GM19438 (cell line): ENCODE data around the gene HK3.

Source experiments
- ATAC-seq: cut with Tn5 transposase; IDR thresholded peaks from one replicate; pipeline ENCODE4 v1.9.1; 2021; ENCODE audit warnings: low read depth; ENCODE audit not compliant: unreplicated experiment

The HK3 gene, protein sequence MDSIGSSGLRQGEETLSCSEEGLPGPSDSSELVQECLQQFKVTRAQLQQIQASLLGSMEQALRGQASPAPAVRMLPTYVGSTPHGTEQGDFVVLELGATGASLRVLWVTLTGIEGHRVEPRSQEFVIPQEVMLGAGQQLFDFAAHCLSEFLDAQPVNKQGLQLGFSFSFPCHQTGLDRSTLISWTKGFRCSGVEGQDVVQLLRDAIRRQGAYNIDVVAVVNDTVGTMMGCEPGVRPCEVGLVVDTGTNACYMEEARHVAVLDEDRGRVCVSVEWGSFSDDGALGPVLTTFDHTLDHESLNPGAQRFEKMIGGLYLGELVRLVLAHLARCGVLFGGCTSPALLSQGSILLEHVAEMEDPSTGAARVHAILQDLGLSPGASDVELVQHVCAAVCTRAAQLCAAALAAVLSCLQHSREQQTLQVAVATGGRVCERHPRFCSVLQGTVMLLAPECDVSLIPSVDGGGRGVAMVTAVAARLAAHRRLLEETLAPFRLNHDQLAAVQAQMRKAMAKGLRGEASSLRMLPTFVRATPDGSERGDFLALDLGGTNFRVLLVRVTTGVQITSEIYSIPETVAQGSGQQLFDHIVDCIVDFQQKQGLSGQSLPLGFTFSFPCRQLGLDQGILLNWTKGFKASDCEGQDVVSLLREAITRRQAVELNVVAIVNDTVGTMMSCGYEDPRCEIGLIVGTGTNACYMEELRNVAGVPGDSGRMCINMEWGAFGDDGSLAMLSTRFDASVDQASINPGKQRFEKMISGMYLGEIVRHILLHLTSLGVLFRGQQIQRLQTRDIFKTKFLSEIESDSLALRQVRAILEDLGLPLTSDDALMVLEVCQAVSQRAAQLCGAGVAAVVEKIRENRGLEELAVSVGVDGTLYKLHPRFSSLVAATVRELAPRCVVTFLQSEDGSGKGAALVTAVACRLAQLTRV

DNA sequence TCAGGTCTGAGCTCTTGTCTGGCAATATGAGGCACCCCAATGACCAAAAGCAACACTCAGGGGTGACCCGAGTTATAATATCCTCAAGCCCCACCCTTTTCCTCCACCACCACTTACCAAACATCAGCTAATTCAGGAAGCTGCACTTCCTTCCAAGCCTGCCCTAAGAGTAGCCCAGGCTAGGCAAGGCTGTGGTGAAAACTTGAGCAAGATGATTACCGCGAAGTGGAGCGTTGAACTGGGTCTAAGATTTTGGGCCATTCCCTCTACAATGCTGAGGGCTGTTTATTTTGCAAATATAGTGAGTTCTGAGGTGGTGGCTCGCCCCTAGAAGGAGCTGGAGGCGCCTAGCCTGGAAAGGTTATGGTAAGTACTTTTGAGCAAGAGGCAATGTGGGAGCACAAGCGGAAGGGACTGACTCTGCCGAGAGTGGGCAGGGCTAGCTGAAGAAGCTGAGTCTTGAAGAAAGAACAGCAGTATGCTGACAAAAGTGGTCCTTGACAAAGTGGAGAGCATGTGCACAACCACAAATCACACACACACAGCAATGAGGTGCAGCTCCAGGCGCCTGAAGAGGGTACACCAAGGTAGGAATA, at the start of gene HK3:
Gene HK3, minus strand, starts transcription at position 51 of the 596 bp plus-strand sequence. CDS start 3,187 bp downstream, outside the sequence.
- no peak for ATAC-seq

DNA sequence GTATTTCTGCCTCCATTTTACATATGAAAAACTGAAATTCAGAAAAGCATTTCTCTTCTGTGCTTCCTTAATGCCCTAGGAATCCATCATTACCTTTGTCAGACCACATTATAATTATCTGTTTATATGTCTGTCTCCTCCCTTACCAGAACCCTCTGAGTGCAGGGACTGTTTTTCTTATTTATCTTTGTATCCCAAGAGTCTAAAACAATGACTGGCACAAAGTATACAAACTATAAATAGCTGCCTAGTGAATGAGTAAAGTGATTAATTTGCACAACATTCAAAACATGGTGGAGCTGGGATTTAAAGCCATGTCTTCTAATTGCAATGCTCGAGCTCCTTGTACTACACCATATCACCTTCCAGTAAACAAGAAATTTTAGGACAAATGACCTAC, 49.3 kb upstream of the HK3 start:
- no peak for ATAC-seq

DNA sequence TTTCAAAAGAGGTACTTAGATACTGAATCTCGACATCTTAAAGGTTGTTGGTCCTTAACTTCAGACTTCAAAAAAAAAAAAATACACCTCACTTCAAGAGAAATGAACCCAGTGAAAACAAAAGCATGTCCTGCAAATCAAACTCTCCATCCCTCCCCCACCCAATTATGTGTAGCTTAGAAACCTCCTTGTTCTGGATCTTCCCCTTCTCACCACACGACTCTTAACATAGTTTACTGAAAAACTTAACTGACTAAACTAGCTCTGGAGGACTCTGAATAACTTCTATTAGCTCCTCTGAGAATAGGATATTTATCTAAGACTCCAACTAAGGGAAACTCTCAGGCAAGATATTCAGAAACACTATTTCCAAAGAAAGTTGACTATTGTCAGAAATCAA, 48.7 kb upstream of the HK3 start:
- no peak for ATAC-seq

DNA sequence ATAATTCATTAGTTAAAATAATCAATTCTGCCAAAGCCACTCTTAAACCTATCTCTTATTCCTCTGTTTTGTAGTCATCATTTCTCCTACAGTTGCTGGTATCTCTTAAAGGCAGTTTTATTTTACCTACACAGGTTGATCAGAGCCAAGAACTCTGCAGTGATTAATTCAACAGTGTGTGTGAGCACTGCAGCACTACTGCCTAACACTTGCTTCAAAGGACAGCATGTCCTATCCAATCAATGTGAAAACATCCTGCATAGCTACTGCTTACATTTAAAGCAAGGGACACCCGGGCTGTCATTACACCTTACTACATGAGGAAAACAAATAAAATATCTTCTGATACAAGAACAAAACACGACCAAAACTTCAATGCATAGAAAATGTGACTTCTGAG, 45.1 kb upstream of the HK3 start:
- ATAC-seq = no peak

DNA sequence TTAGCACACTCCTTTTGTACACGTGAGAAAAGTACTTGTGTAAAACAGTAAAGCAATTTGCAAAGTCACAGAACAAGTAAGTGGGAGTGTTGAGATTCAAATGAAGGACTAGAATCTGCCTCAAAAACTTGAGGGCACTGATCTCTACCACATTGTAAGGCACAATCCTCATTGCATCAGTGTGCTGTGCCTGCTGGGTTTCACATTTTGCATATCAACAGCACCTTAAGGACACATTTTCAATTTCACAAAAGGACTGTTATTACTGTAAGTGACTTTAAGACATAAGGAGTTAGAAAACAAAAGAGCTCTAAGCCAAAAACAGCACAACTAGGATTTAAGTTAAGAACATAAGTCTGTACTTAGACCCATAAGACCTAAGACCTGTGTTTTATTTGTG, 44.7 kb upstream of the HK3 start:
- no peak for ATAC-seq

DNA sequence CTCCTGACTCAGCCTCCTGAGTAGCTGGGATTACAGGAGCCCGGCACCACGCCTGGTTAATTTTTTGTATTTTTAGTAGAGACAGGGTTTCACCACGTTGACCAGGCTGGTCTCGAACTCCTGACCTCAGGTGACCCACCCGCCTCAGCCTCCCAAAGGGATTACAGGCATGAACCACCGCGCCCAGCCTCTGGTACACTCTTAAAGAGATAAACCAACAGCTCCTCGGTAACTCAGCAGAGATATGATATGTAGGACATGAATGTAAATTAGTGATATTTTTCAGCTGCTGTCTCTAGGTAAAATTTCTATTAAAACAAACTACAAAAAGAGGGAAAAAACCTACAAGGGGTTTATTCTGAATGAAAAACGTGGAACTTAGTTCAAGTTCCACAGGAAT, 42.8 kb upstream of the HK3 start:
- no peak for ATAC-seq

DNA sequence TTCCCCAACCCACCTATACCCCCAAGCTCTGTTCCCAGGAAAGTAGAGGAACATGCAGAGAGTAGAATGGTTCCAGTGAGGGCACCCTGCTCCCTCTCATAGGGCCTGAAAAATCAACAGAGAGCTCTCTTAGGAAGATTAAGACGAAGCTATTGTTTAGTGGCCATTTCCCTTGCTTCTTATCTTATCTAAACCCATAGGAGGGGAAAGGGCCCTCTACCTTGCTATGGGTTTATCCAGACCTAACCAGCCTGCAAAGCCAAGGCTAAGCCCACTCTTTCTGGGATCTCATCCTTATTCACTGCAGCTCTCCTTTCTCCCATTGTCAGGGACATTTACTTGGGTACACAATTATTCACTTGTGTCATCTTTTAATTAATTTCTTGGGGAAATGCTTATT, 39.3 kb upstream of the HK3 start:
- ATAC-seq = no peak

DNA sequence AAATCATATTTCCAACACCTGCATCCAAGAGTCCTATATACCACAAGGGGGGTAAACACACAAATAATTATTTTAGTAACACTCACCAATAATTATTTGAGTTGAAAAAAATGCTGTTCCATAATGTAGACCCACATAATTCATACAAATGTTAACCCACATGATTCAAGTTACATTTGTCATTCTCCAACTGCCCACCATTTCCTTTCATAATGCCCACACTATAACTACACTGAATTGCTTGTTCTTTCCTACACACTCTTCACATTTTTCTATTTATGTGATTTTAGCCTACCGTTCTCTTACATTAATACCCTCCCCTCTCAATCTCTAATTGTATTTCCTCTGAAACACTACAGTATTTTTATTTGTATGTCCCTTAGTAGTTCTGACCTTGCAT, 35.9 kb upstream of the HK3 start:
- ATAC-seq = no peak

DNA sequence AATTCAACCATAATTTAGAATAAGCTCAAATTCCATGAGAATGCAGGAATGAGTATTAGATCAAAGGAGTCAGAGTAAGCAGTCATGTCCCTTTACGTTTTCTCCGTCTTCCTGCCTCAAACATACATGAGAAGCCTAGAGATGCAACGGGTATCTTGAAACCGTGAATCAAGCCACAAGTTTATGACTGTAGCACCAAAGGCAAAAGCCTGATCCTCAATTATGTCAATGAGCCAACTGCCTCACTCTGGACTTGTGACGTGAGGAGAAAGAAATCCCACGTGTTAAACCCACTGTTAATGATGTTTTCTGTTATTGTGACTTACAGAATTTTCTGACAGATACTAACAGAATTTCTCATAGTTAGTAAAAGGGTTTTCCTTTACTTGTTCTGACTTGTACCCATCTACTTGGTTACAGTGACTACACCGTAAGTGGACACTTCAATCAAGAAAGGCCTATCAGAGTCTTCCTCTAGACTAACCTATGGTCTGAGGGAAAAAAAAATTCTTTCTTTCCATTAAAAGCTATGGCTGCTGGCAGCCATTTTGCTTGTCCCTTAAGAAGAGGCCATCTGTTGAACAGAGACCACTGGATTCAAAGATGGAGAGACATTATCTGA, 35.3 kb upstream of the HK3 start:
- ATAC-seq = no peak

DNA sequence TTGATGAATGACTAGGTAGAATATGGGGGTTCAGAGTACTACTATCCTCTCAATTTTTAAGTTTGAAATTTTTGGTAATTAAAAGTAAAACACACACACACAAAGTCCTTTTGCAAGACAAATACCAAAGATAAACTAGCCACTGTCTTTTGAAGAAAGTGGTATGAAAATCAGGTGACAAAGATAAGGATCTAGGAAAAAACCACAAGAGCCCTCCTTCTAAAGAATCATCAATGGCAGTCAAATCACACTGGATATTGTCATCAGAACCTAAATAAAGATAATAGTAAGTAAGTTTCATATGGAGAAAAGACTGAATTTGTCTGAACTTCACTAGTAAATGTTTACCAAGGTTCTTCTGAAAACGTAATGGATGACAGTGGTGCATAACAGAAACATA, 30.5 kb upstream of the HK3 start:
- ATAC-seq = no peak

DNA sequence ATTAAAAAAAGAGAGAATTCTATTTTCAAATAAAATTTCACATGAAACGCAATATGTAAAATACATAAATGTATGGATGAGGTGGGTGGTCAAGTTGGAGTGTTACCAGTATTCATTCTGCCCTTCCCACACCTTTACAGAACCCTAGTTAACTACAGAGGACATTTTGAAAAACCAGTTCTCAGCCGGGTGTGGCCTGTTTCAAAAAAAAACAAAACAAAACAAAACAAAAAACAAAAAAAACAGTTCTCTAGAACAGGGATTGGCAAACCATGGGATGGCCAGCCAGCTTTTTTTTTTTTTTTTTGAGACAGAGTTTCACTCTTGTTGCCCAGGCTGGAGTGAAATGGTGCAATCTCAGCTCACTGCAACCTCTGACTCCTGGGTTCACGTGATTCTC, 28.4 kb upstream of the HK3 start:
- no peak for ATAC-seq

DNA sequence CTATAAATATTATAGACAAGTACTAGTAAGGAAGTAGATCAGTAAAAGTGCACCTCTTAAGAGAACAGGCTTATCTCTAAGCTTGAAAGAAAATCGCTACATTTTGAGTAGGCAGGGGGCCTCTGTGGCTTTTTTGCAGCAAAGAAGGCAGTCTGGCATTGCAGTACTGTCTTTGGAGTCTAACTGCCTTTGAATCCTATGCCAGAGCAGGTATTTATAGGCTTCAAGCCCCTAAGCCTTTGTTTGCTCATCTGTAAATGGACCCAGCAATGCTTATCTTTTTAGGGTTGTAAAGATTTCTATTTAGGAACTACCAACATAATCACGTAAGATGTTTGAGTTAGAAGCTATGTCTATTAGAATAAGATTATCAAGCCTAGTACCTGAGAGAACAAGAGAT, 23.7 kb upstream of the HK3 start:
- ATAC-seq = no peak

DNA sequence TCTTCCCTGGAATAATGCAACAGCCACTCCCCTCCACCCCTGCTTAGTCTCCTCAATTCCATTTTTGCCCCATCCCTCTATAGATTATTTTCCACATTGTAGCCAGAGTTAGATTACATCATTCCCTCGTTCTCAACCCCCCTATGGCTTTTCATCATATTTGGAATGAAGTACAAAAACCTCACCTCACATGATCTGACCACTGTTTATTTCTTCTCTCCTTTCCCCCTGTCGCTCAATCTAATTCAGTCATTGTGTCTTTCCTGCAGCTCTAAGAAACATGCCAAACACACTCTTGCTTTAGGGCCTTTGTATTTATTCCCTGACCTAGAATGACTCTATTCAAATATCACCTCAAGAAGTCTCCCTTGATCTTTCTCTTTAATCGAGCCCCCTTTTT, 22.6 kb upstream of the HK3 start:
- ATAC-seq = no peak

DNA sequence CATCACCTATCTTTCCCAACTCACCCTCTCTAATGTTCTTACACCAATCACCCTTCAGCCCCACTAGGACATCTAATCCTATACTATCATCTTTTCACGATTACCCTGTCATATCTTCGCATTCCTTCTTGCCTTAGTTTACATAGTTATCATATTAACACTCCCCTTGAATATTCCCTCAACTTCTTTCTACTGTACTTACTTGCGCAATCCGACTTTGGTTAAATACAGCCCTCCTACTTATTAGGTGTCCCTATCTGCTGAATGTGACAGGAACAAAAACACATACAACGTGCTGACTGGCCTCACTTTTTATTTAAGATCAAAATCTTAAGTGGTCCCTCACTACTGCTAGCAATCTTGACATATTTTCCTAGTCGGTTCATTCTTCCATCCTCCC, 19.5 kb upstream of the HK3 start:
- no peak for ATAC-seq

DNA sequence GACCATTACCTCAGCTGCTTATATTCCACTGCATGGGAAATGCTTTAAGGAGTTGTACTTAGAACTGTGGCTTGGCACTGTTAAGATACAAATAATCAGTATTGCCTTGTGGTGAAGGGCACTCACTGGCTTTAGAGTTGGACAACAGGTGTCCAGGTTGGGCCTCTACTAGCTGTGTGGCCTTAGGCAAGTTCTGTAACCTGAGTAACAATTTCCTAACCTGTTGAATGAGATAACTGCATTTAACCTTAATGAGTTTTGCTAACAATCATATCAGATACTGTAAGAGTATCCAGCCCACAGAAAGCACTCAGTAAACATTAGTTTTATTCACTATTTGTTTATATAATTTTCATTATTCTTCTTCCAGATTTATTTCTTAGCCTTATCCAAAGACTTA, 17.2 kb upstream of the HK3 start:
- ATAC-seq = no peak

DNA sequence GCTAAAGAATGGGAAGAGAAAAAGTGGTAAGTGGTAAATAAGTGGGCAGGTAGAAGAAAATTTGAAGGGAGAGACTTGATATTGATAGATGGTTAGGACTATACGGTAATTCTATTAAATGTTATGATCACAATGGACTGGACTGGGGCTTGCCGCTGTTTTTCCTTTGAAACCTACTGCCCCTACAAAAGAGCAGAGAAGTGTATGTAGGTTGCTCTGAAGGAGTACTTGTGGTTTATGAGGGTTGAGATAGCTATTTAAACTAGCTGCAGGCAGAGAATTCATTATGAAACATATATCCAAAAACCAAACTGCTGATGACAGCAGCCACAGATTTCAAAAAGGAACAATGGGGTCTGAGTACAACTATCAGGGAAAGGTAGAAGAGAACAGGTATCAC, 16.8 kb upstream of the HK3 start:
- ATAC-seq = no peak

DNA sequence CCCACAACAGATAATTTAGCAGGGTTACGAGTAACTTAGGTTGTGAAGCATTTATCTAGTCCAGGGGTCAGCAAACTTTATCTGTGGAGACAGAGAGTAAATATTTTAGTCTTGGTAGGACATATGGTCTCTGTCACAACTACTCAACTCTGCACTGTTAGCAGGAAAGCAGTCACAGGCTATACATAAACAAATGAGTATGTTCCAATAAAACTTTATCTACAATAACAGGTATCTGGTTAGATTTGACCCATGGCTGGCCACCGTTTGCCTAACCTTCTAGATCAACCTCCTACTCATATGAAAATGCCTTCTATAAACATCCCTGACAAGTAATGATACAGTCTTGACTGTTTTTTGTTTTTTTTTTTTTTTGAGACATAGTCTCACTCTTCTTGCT, 13.0 kb upstream of the HK3 start:
- no peak for ATAC-seq

DNA sequence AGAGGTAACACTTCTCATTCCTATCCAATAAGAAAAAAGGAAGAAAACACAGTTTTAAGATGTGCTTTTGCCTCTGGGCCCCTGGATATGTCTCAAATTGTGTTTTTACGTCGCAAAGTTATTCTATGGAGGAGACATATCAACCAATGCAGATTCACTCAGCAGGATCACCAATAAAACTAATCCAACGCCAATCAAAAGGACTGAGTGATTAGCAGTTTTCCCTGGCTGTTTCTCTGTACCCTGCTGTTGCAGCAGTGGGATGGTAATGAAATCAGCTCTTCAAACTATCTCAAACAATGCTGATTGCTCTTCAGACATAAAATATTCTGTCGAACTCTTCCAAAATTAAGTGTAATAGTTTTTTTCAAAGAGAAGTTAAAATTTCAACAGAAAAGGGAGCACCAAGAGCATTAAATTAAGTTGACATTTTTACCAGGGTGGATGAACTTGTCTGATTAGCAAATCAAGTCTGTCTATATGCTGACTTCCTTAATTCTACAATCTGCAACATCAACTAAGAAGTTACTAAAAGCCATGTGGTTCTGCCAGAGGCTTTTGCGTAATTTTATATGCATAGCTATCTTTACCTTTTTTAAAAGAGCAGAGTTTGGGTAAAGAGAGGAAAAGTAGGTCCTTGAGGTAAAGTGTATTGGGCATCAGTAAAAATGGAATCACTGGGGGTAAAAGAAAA, 9.7 kb upstream of the HK3 start:
- ATAC-seq = no peak

DNA sequence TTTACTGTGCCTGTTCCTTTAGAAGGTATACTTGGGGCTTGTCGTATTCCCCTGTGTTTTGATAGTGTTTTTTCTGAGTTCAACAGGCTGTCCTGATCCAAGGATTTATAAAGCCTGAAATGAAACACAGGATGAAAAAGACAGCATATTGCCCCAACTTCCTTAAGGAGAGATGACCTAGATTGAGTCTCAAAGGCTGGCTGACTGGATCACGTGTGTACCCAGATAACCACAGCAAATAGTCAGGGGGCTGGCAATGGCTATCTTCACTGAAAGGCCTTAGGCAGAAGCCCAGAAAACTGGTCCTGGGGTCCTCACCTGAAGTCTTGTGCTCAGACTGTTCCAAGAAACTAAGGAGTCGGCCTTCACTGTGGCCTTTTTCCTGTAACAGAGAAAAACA, 7.7 kb upstream of the HK3 start:
- ATAC-seq = no peak

DNA sequence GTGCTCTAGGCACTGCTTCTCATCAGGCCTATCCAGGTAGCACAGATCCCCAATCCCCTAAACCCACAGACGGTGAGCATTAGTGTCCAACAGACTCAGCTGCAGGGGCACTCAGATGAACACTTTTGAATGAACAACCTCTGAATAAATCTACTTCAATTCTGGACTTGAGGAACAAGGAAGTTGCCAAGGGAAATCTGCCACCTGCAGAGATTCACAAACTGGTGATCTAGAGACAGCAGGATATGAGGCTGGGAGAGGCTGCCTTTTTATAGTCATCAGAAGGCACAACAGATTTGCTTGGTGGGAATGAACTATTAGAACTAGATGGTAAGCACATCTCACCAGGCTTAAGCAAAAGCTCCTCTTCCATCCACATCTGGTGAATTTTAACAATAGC, 7.0 kb upstream of the HK3 start:
- no peak for ATAC-seq
